Activated CD4-positive, alpha-beta memory T cell treated with anti-CD3 and anti-CD28 coated beads, Interleukin-2, amount 10 ng/mL, durations not matched to agents 7 days and 5 days (primary cell): Measurements from ENCODE around the gene PRR3. TPM values are rescaled to one million over a fixed set of nuclear protein-coding genes. Genes with fewer than 3 reads are reported as not detected.
"Not testable (repeated sequence)": the region's sequence is repeated elsewhere in the genome, so short reads cannot be mapped to it uniquely, and the experiment has no call there.

ENCODE experiments used
- CTCF ChIA-PET: fragments of 350-600 bp; sonication (Branson Sonifier 250); formaldehyde crosslinking; loops from one replicate; lab custom pipeline; 2021; ENCODE audit warnings: antibody characterized with exemption, inconsistent platforms; lab: Charles Lee
- POLR2A ChIA-PET: fragments of 350-600 bp; sonication (Branson Sonifier 250); formaldehyde crosslinking; loops from one replicate; lab custom pipeline; 2021; ENCODE audit warnings: antibody characterized with exemption; lab: Charles Lee
- DNase-seq: peaks from one replicate; pipeline ENCODE4 v3.0.0-alpha.2; 2020
- H3K27ac Mint-ChIP-seq: one replicate; pipeline ENCODE4 v1.8.0; 2021; ENCODE audit warnings: mild to moderate bottlenecking, mixed read lengths
- H3K27me3 Mint-ChIP-seq: one replicate; pipeline ENCODE4 v1.8.0; 2021; ENCODE audit warnings: mixed read lengths
- H3K36me3 Mint-ChIP-seq: one replicate; pipeline ENCODE4 v1.8.0; 2021; ENCODE audit warnings: low read depth, mixed read lengths
- H3K4me1 Mint-ChIP-seq: one replicate; pipeline ENCODE4 v1.8.0; 2021; ENCODE audit warnings: mixed read lengths
- H3K4me3 Mint-ChIP-seq: one replicate; pipeline ENCODE4 v1.8.0; 2021; ENCODE audit warnings: mild to moderate bottlenecking, mixed read lengths
- H3K9me3 Mint-ChIP-seq: one replicate; pipeline ENCODE4 v1.8.0; 2021; ENCODE audit warnings: mixed read lengths
- total RNA-seq, 2 experiments: library from RNA; stranded (reverse); gene quantifications; one replicate each; pipeline ENCODE4 v1.2.3, GENCODE V29; 2021

Gene PRR3
- total RNA-seq, 2 experiments from 2014 or later = 15.3 TPM

- Mint-ChIP-seq H3K27me3 (no peaks in the 10 kb centered on the region), H3K36me3 (peaks cover 27% of the 10 kb centered on the region), H3K4me1 (peaks cover 67% of the 10 kb centered on the region), H3K4me3 (peak overlapping the region; percentile 97), H3K27ac (peak overlapping the region; percentile 97), H3K9me3 (no peaks in the 10 kb centered on the region)
- DNase-seq = no peak
- ChIA-PET POLR2A (interaction anchor here (0.7 kb wide), 1 partner anchor 15 kb away, joined by 3 read pairs; the partner anchor contains the start of gene PRR3), CTCF (interaction anchor here (0.6 kb wide), 1 partner anchor 27 kb away, joined by 3 read pairs; no protein-coding TSS in a partner anchor)
Observed at GRCh38 chr6:30572148-30572547, 15.1 kb downstream of the PRR3 start.

- Mint-ChIP-seq H3K27me3 (no peaks in the 10 kb centered on the region), H3K36me3 (peaks cover 37% of the 10 kb centered on the region), H3K9me3 (no peaks in the 10 kb centered on the region), H3K27ac (peak overlapping the region; percentile 27), H3K4me1 (peaks cover 64% of the 10 kb centered on the region), H3K4me3 (peak overlapping the region; percentile 97)
- CTCF ChIA-PET = interaction anchor here (2.1 kb wide), 1 partner anchor 91 kb away, joined by 5 read pairs; no protein-coding TSS in a partner anchor
- POLR2A ChIA-PET = interaction anchor here (1.5 kb wide), 1 partner anchor 16 kb away, joined by 5 read pairs; the partner anchor contains the start of genes GNL1 and PRR3
- DNase-seq = no peak
Observed at GRCh38 chr6:30573113-30573512, 16.0 kb downstream of the PRR3 start.

- ChIA-PET POLR2A (interaction anchor here (0.6 to 1.8 kb wide), 4 partner anchors 21 to 39 kb away, joined by 3 to 7 read pairs (median 4); partner anchors contain the start of genes GNL1, MRPS18B and PPP1R10), CTCF (interaction anchor here (0.8 to 1.9 kb wide), 2 partner anchors 19 to 96 kb away, joined by 3 to 8 read pairs; no protein-coding TSS in a partner anchor)
- Mint-ChIP-seq H3K27me3 (no peaks in the 10 kb centered on the region), H3K36me3 (peaks cover 69% of the 10 kb centered on the region), H3K27ac (no peak overlapping the region), H3K9me3 (no peaks in the 10 kb centered on the region), H3K4me1 (peaks cover 26% of the 10 kb centered on the region), H3K4me3 (no peak overlapping the region)
- DNase-seq = no peak
Observed at GRCh38 chr6:30578051-30578450, 21.0 kb downstream of the PRR3 start.

GRCh38 chr6:30583921-30584320 lies 26.8 kb downstream of the PRR3 start:
- Mint-ChIP-seq H3K4me3 (no peak overlapping the region), H3K27me3 (no peaks in the 10 kb centered on the region), H3K27ac (no peak overlapping the region), H3K36me3 (peaks cover 79% of the 10 kb centered on the region), H3K9me3 (no peaks in the 10 kb centered on the region), H3K4me1 (no peaks in the 10 kb centered on the region)
- no peak for DNase-seq
- ChIA-PET CTCF (interaction anchor here (1.0 to 2.8 kb wide), 3 partner anchors 13 to 100 kb away, joined by 4 to 10 read pairs (median 7); no protein-coding TSS in a partner anchor), POLR2A (interaction anchor here (1.0 to 1.7 kb wide), 2 partner anchors 11 to 31 kb away, joined by 4 to 5 read pairs; no protein-coding TSS in a partner anchor)

- ChIA-PET POLR2A (interaction anchor here (0.7 to 2.1 kb wide), 6 partner anchors 11 to 131 kb away, joined by 3 to 6 read pairs (median 3); no protein-coding TSS in a partner anchor), CTCF (interaction anchor here (0.7 to 1.6 kb wide), 8 partner anchors 8 to 141 kb away, joined by 3 to 11 read pairs (median 4); no protein-coding TSS in a partner anchor)
- no peak overlapping the region for H3K4me3 Mint-ChIP-seq
- H3K4me1 Mint-ChIP-seq = peaks cover 3% of the 10 kb centered on the region
- peaks cover 73% of the 10 kb centered on the region for H3K36me3 Mint-ChIP-seq
- no peaks in the 10 kb centered on the region for H3K9me3 Mint-ChIP-seq
- no peak overlapping the region for H3K27ac Mint-ChIP-seq
- no peaks in the 10 kb centered on the region for H3K27me3 Mint-ChIP-seq
- DNase-seq = no peak
Observed at GRCh38 chr6:30589754-30590358, 32.8 kb downstream of the PRR3 start.

GRCh38 chr6:30590509-30590908 lies 33.4 kb downstream of the PRR3 start:
- Mint-ChIP-seq H3K4me3 (no peak overlapping the region), H3K9me3 (no peaks in the 10 kb centered on the region), H3K27ac (no peak overlapping the region), H3K27me3 (no peaks in the 10 kb centered on the region), H3K4me1 (peaks cover 3% of the 10 kb centered on the region), H3K36me3 (peaks cover 71% of the 10 kb centered on the region)
- ChIA-PET POLR2A (interaction anchor here (0.6 to 2.1 kb wide), 7 partner anchors 10 to 131 kb away, joined by 3 to 6 read pairs (median 3); no protein-coding TSS in a partner anchor), CTCF (interaction anchor here (0.8 to 1.6 kb wide), 7 partner anchors 46 to 140 kb away, joined by 3 to 11 read pairs (median 3); no protein-coding TSS in a partner anchor)
- DNase-seq = no peak

- POLR2A ChIA-PET = interaction anchor here (0.6 to 2.1 kb wide), 4 partner anchors 10 to 108 kb away, joined by 3 to 6 read pairs (median 3); no protein-coding TSS in a partner anchor
- CTCF ChIA-PET = interaction anchor here (0.6 to 1.6 kb wide), 7 partner anchors 46 to 140 kb away, joined by 3 to 11 read pairs (median 3); no protein-coding TSS in a partner anchor
- peaks cover 70% of the 10 kb centered on the region for H3K36me3 Mint-ChIP-seq
- peaks cover 3% of the 10 kb centered on the region for H3K4me1 Mint-ChIP-seq
- no peaks in the 10 kb centered on the region for H3K27me3 Mint-ChIP-seq
- no peak overlapping the region for H3K27ac Mint-ChIP-seq
- H3K4me3 Mint-ChIP-seq = no peak overlapping the region
- no peaks in the 10 kb centered on the region for H3K9me3 Mint-ChIP-seq
- DNase-seq = no peak
Observed at GRCh38 chr6:30591008-30591407, 33.9 kb downstream of the PRR3 start.

GRCh38 chr6:30592287-30592686 lies 35.2 kb downstream of the PRR3 start:
- Mint-ChIP-seq H3K4me1 (peaks cover 6% of the 10 kb centered on the region), H3K27me3 (no peaks in the 10 kb centered on the region), H3K4me3 (no peak overlapping the region), H3K27ac (no peak overlapping the region), H3K9me3 (no peaks in the 10 kb centered on the region), H3K36me3 (peaks cover 62% of the 10 kb centered on the region)
- ChIA-PET CTCF (interaction anchor here (0.6 to 3.3 kb wide), 5 partner anchors 21 to 545 kb away, joined by 3 to 10 read pairs (median 4); no protein-coding TSS in a partner anchor), POLR2A (interaction anchor here (1.0 to 1.3 kb wide), 3 partner anchors 24 to 102 kb away, joined by 3 to 5 read pairs (median 3); no protein-coding TSS in a partner anchor)
- no peak for DNase-seq

GRCh38 chr6:30597315-30598144 lies 40.4 kb downstream of the PRR3 start:
- POLR2A ChIA-PET = interaction anchor here (0.6 to 8.9 kb wide), 23 partner anchors 8 to 141 kb away, joined by 3 to 97 read pairs (median 4); partner anchors contain the start of genes ABCF1 and PRR3

GRCh38 chr6:30598912-30599624 lies 42.0 kb downstream of the PRR3 start:
- CTCF ChIA-PET = interaction anchor here (0.6 to 4.3 kb wide), 13 partner anchors 12 to 132 kb away, joined by 3 to 63 read pairs (median 4); no protein-coding TSS in a partner anchor
- H3K27ac Mint-ChIP-seq = no peak overlapping the region
- H3K4me3 Mint-ChIP-seq = no peak overlapping the region
- peaks cover 22% of the 10 kb centered on the region for H3K4me1 Mint-ChIP-seq
- no peaks in the 10 kb centered on the region for H3K27me3 Mint-ChIP-seq
- DNase-seq = no peak
- H3K36me3 Mint-ChIP-seq = peaks cover 59% of the 10 kb centered on the region
- POLR2A ChIA-PET = interaction anchor here (0.6 to 8.9 kb wide), 17 partner anchors 11 to 318 kb away, joined by 3 to 97 read pairs (median 4); partner anchors contain the start of genes GNL1, MRPS18B, PPP1R10 and PRR3
- H3K9me3 Mint-ChIP-seq = no peaks in the 10 kb centered on the region

More at GRCh38 chr6:30597315-30598144, 40.4 kb downstream of the PRR3 start:
- CTCF ChIA-PET = interaction anchor here (0.6 to 4.3 kb wide), 33 partner anchors 8 to 454 kb away, joined by 3 to 63 read pairs (median 5); partner anchors contain the start of genes ABCF1, C6orf136 and DHX16
- not testable (repeated sequence) for H3K27ac Mint-ChIP-seq, H3K9me3 Mint-ChIP-seq, H3K4me3 Mint-ChIP-seq, H3K27me3 Mint-ChIP-seq
- DNase-seq = peak; percentile 83
- H3K4me1 Mint-ChIP-seq = peaks cover 13% of the 10 kb centered on the region
- peaks cover 47% of the 10 kb centered on the region for H3K36me3 Mint-ChIP-seq

GRCh38 chr6:30599625-30600324 lies 42.7 kb downstream of the PRR3 start:
- DNase-seq = no peak
- peak overlapping the region; percentile 41 for H3K27ac Mint-ChIP-seq
- H3K4me3 Mint-ChIP-seq = no peak overlapping the region
- peaks cover 22% of the 10 kb centered on the region for H3K4me1 Mint-ChIP-seq
- H3K36me3 Mint-ChIP-seq = peaks cover 60% of the 10 kb centered on the region
- CTCF ChIA-PET = interaction anchor here (0.6 to 4.3 kb wide), 7 partner anchors 13 to 131 kb away, joined by 3 to 63 read pairs (median 4); no protein-coding TSS in a partner anchor
- no peaks in the 10 kb centered on the region for H3K27me3 Mint-ChIP-seq
- no peaks in the 10 kb centered on the region for H3K9me3 Mint-ChIP-seq
- POLR2A ChIA-PET = interaction anchor here (0.6 to 8.9 kb wide), 11 partner anchors 9 to 318 kb away, joined by 3 to 97 read pairs (median 4); partner anchors contain the start of genes DHX16, GNL1, MRPS18B and PPP1R10
